PC-3 (cell line): ENCODE measurements around the gene MPND. TPM values are rescaled to one million over a fixed set of nuclear protein-coding genes. Genes with fewer than 3 reads are reported as not detected.

ENCODE experiments used
- ATAC-seq: fragments of 200-7000 bp; cut with Tn5 transposase; 2 replicates; pipeline ENCODE4 v1.9.1; 2020; ENCODE audit warnings: mild to moderate bottlenecking, moderate library complexity
- BruUV-seq: library from RNA; stranded (reverse); fragments of 400-500 nt; replicated peaks from 2 replicates; lab custom pipeline; 2021; lab: Mats Ljungman, UMichigan
- CTCF ChIA-PET: fragments of 300-600 bp; sonication (Branson Sonifier 250); formaldehyde crosslinking; loops from one replicate; lab custom pipeline; 2022; ENCODE audit warnings: antibody characterized with exemption; lab: Charles Lee
- POLR2A ChIA-PET: fragments of 300-600 bp; sonication (Branson Sonifier 250); formaldehyde crosslinking; loops from one replicate; lab custom pipeline; 2022; ENCODE audit warnings: antibody characterized with exemption; ENCODE audit not compliant: unreplicated experiment; lab: Charles Lee
- DNase-seq: peaks from one replicate; pipeline ENCODE4 v3.0.0-alpha.2; 2015
- H2AFZ ChIP-seq: fragments of 300-600 bp; sonication (generic); 2 replicates; pipeline ENCODE4 v1.6.0; 2016; ENCODE audit warnings: antibody characterized with exemption, low read length
- H3F3A ChIP-seq: fragments of 300-600 bp; sonication (generic); one replicate; pipeline ENCODE4 v1.6.0; 2017; ENCODE audit warnings: antibody characterized with exemption, low read length, control low read depth, mild to moderate bottlenecking; ENCODE audit not compliant: unreplicated experiment
- H3K27ac ChIP-seq: fragments of 300-600 bp; sonication (generic); 2 replicates; pipeline ENCODE4 v1.5.1; 2016; ENCODE audit warnings: mild to moderate bottlenecking, low read length
- H3K27me3 ChIP-seq: fragments of 300-600 bp; sonication (generic); 2 replicates; pipeline ENCODE4 v1.6.1; 2016; ENCODE audit warnings: low read length, mixed read lengths
- H3K36me3 ChIP-seq: fragments of 300-600 bp; sonication (generic); 2 replicates; pipeline ENCODE4 v1.6.1; 2016; ENCODE audit warnings: low read depth, mixed run types, low read length, mixed read lengths
- H3K4me1 ChIP-seq: fragments of 300-600 bp; sonication (generic); 2 replicates; pipeline ENCODE4 v1.5.1; 2016; ENCODE audit warnings: low read length; ENCODE audit not compliant: insufficient read depth
- H3K4me2 ChIP-seq: fragments of 300-600 bp; sonication (generic); 2 replicates; pipeline ENCODE4 v1.6.0; 2016; ENCODE audit warnings: low read length
- H3K4me3 ChIP-seq: fragments of 300-600 bp; sonication (generic); 2 replicates; pipeline ENCODE4 v1.5.1; 2016; ENCODE audit warnings: mild to moderate bottlenecking, low read length, mixed read lengths
- H3K79me2 ChIP-seq: fragments of 300-600 bp; sonication (generic); 2 replicates; pipeline ENCODE4 v1.6.1; 2017; ENCODE audit warnings: low read length, mixed read lengths
- H3K9ac ChIP-seq: fragments of 300-600 bp; sonication (generic); 2 replicates; pipeline ENCODE4 v1.6.0; 2016; ENCODE audit warnings: mild to moderate bottlenecking, low read length
- H3K9me2 ChIP-seq: fragments of 300-600 bp; sonication (generic); replicated peaks from 2 replicates; pipeline ENCODE4 v1.6.1; 2016; ENCODE audit warnings: mixed run types, low read length, mixed read lengths
- H3K9me3 ChIP-seq: fragments of 300-600 bp; sonication (generic); 2 replicates; pipeline ENCODE4 v1.6.1; 2016; ENCODE audit warnings: low read length, mixed read lengths
- H4K20me1 ChIP-seq: fragments of 300-600 bp; sonication (generic); 2 replicates; pipeline ENCODE4 v1.6.1; 2016; ENCODE audit warnings: low read length, mixed read lengths
- EZH2 ChIP-seq: fragments of 300-600 bp; sonication (generic); IDR thresholded peaks from one replicate; pipeline ENCODE4 v1.6.1; 2017; ENCODE audit warnings: antibody characterized with exemption, mild to moderate bottlenecking, low read length; ENCODE audit not compliant: unreplicated experiment
- EZH2phosphoT487 ChIP-seq: fragments of 300-600 bp; sonication (generic); IDR thresholded peaks from 2 replicates; pipeline ENCODE4 v1.6.1; 2018; ENCODE audit warnings: mild to moderate bottlenecking, antibody characterized with exemption, low read length, borderline replicate concordance
- intact Hi-C: fragments of 100-400 bp; cut with micrococcal nuclease; formaldehyde crosslinking; loops from 2 replicates; pipeline ENCODE4 v1.9.0; 2023
- total RNA-seq: library from RNA; depleted of rRNA; stranded (reverse); fragments of >200 nt; gene quantifications from 2 replicates; pipeline ENCODE4 v1.2.3, GENCODE V29; 2014
- TF ChIP-seq, protein P1 (sequence below): fragments of 300-600 bp; sonication (generic); conservative IDR thresholded peaks from 2 replicates; pipeline ENCODE4 v1.5.1; 2017; ENCODE audit warnings: antibody characterized with exemption, low read depth, mild to moderate bottlenecking, low read length

The MPND gene
- total RNA-seq, 1 experiment from 2014 or later: 5.6 TPM

DNA sequence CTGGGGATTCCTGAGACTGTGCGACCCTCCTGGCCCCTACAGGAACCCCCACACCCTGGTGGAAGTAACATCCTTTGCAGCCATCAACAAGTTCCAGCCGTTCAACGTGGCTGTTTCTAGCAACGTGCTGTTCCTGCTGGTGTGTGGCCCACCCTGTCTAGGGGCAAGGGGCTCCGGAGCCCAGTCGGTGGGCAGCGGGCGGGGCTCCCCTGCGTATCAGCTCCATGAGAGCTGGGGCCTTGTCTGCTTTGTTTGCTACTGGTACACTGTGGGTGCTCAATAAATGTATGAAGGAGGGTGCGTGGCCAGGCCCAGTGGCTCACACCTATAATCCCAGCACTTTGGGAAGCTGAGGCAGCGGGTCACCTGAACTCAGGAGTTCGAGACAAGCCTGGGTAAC, 10.9 kb downstream of the MPND start:
- ChIA-PET CTCF (no interaction called here), POLR2A (no interaction called here)
- Histone ChIP-seq H3K4me3 (no peak overlapping the region), H2AFZ (no peak overlapping the region), H3K27me3 (no peaks in the 10 kb centered on the region), H3K4me1 (no peaks in the 10 kb centered on the region), H4K20me1 (no peaks in the 10 kb centered on the region), H3K9me3 (no peaks in the 10 kb centered on the region), H3K27ac (no peak overlapping the region), H3K9me2 (no peaks in the 10 kb centered on the region), H3K36me3 (no peaks in the 10 kb centered on the region), H3F3A (no peaks in the 10 kb centered on the region), H3K9ac (no peak overlapping the region), H3K4me2 (no peak overlapping the region), H3K79me2 (no peaks in the 10 kb centered on the region)
- TF ChIP-seq EZH2phosphoT487 (no peak), EZH2 (no peak)
- TF ChIP-seq, protein P1, sequence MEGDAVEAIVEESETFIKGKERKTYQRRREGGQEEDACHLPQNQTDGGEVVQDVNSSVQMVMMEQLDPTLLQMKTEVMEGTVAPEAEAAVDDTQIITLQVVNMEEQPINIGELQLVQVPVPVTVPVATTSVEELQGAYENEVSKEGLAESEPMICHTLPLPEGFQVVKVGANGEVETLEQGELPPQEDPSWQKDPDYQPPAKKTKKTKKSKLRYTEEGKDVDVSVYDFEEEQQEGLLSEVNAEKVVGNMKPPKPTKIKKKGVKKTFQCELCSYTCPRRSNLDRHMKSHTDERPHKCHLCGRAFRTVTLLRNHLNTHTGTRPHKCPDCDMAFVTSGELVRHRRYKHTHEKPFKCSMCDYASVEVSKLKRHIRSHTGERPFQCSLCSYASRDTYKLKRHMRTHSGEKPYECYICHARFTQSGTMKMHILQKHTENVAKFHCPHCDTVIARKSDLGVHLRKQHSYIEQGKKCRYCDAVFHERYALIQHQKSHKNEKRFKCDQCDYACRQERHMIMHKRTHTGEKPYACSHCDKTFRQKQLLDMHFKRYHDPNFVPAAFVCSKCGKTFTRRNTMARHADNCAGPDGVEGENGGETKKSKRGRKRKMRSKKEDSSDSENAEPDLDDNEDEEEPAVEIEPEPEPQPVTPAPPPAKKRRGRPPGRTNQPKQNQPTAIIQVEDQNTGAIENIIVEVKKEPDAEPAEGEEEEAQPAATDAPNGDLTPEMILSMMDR: no peak
- no peak for DNase-seq
- BruUV-seq: no TSS peak
- intact Hi-C loops: loop anchor here (5.0 kb wide), 1 partner anchor 87 kb away; no protein-coding TSS in a partner anchor
- ATAC-seq: no peak

DNA sequence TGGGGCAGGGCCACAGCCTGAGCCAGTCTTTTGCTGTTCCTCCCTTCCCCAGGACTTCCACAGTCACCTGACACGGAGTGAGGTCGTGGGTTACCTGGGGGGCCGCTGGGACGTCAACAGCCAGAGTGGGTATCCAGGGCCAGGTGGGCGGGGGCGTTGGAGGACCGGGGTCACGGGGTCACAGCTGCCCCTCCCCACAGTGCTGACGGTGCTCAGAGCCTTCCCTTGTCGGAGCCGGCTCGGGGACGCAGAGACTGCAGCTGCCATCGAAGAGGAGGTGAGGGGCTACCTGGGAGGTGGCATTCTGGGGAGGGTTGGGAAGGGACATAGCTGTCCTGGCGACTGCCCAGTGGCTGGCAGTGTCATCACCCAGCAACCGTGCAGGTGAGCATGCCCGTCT, 11.5 kb downstream of the MPND start:
- TF ChIP-seq EZH2 (no peak), EZH2phosphoT487 (no peak)
- TF ChIP-seq, protein P1: no peak
- ChIA-PET CTCF (no interaction called here), POLR2A (no interaction called here)

DNA sequence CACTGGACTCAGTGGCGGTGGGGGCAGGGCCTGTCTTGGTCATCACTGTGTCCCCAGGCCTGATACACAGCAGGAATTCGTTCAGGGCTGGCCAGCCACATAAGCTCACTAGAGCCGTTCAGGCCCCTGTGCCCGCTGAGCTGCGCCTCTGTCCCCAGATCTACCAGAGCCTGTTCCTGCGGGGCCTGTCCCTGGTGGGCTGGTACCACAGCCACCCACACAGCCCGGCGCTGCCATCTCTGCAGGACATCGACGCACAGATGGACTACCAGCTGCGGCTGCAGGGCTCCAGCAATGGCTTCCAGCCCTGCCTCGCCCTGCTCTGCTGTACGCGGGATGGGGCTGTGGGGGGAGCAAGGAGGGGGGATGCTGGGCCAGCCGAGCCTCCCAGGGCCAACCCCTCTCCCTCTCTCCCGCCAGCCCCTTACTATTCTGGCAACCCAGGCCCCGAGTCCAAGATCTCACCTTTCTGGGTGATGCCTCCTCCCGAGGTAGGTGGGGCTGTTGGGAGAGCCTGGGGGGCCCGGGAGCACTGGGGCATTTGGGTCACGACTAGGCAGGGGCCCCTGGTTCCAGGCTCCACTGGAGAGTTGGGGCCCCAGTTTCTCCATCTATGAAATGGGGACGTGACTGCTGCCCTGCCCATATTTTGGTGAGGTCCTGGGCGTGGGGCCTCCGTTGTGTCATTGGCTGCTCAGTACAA, 13.9 kb downstream of the MPND start:
- Histone ChIP-seq H3K27me3 (no peaks in the 10 kb centered on the region), H3K9me2 (no peaks in the 10 kb centered on the region), H2AFZ (no peak overlapping the region), H3K27ac (no peak overlapping the region), H3K4me2 (no peak overlapping the region), H3K9ac (no peak overlapping the region), H3K36me3 (peaks cover 2% of the 10 kb centered on the region; the same call in 1 of the 2 replicates), H3K4me3 (no peak overlapping the region), H3K9me3 (no peaks in the 10 kb centered on the region), H3K79me2 (no peaks in the 10 kb centered on the region), H3K4me1 (no peaks in the 10 kb centered on the region), H4K20me1 (no peaks in the 10 kb centered on the region), H3F3A (no peaks in the 10 kb centered on the region)
- ATAC-seq: no peak
- TF ChIP-seq, protein P1: no peak
- no peak for TF ChIP-seq EZH2
- TF ChIP-seq EZH2phosphoT487: no peak
- CTCF ChIA-PET: no interaction called here
- no peak for DNase-seq
- no TSS peak for BruUV-seq
- POLR2A ChIA-PET: no interaction called here
- intact Hi-C loops: no loop called here

More for the DNA sequence above, 11.5 kb downstream of the MPND start:
- H3K4me2 ChIP-seq: no peak overlapping the region
- no peaks in the 10 kb centered on the region for H3K9me2 ChIP-seq
- no peaks in the 10 kb centered on the region for H3F3A ChIP-seq
- BruUV-seq: no TSS peak
- intact Hi-C loops: loop anchor here (5.0 kb wide), 1 partner anchor 88 kb away; no protein-coding TSS in a partner anchor
- H3K4me3 ChIP-seq: no peak overlapping the region
- no peaks in the 10 kb centered on the region for H3K36me3 ChIP-seq
- no peak overlapping the region for H2AFZ ChIP-seq
- ATAC-seq (no peak), DNase-seq (no peak)
- no peaks in the 10 kb centered on the region for H3K4me1 ChIP-seq
- H3K27ac ChIP-seq: no peak overlapping the region
- H3K9ac ChIP-seq: no peak overlapping the region
- no peaks in the 10 kb centered on the region for H3K79me2 ChIP-seq
- H4K20me1 ChIP-seq: no peaks in the 10 kb centered on the region
- H3K27me3 ChIP-seq: no peaks in the 10 kb centered on the region
- H3K9me3 ChIP-seq: no peaks in the 10 kb centered on the region
